COLO668 (cell line): ENCODE measurements around the gene IL18RAP.

ENCODE experiments used
- DNase-seq: peaks from one replicate; lab custom pipeline; 2025; ENCODE audit not compliant: unreplicated experiment; lab: John Stamatoyannopoulos, UW

IL18RAP gene, protein sequence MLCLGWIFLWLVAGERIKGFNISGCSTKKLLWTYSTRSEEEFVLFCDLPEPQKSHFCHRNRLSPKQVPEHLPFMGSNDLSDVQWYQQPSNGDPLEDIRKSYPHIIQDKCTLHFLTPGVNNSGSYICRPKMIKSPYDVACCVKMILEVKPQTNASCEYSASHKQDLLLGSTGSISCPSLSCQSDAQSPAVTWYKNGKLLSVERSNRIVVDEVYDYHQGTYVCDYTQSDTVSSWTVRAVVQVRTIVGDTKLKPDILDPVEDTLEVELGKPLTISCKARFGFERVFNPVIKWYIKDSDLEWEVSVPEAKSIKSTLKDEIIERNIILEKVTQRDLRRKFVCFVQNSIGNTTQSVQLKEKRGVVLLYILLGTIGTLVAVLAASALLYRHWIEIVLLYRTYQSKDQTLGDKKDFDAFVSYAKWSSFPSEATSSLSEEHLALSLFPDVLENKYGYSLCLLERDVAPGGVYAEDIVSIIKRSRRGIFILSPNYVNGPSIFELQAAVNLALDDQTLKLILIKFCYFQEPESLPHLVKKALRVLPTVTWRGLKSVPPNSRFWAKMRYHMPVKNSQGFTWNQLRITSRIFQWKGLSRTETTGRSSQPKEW

DNA sequence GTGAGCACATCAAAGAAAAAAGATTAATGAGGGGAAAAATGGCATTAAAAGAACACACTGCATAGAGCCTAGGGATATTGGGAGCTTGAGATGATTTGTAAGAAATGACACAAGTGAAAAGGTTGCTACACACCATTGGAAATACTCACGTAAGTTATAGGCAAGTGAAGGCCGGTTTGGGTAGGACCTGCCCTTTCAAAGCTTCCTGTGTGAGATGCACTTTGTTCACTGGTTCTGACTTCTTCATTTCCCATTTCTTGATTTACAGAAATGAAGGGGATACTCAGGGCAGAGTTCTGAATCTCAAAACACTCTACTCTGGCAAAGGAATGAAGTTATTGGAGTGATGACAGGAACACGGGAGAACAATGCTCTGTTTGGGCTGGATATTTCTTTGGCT, at the start of gene IL18RAP:
TSS of gene IL18RAP (plus strand) at position 251 of the 400 bp plus-strand sequence. CDS start at position 369, 118 bp downstream.
- DNase-seq, result no peak

DNA sequence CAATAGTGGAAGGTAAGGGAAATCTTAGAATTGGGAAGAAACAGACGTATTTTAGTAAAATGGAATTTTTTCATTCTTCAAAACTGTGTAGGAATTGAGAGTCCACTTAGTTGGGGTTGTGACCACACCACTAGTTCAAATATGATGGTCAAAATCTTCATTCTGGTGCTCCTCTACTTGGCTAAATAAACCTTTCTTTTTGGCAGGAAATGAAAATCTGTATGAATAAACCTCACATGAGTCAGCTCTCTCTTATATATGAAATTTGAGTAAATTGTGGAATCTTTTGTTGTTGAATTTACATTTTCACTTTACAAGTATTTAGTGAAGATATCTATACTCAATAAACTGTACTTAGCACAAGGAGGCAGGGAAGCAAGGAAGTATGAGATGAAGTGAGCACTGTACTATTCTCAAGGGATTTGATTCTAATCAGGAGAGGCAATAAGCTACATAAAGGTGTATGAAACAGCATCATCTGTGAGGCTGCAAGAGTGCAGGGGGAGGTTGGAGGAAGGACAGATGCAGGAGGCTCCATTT, 46.8 kb upstream of the IL18RAP start:
- no peak for DNase-seq

DNA sequence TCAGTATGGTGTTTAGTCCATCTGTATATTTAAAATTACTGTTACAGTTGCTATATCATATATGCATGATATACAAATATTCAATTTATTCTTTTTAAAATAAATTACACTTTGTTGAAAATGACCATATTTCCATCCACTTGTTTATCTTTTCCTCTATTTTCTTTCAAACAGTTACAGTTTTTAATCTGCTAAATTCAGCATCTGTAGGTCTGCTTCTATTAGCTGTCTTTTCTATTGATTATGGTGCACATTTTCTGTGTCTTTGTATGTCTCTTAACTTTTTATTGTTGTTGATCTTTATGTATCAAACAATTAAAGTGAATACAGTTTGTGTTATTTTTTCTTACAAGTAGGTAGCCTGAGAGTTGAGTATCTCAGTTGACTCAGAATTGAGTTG, 39.2 kb upstream of the IL18RAP start:
- DNase-seq, result no peak

DNA sequence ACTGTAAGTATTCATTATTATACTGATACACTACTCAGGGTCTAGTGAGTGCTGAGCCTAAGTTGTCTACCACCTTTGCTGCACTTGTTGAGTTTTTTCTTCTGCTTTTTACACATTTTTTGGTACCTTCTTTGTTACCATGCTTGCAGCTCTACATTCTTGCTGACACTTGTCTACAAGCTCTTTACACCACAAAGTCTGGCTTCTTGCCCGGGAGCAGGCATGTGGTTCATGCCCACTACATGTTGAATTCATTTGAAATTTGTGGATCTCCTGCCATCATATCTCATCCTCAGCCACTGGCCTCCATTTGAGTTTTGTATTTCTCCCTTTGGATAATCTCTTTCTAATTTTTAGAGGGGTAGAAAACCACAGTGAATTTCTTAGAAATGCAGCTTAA, 37.4 kb upstream of the IL18RAP start:
- no peak for DNase-seq

DNA sequence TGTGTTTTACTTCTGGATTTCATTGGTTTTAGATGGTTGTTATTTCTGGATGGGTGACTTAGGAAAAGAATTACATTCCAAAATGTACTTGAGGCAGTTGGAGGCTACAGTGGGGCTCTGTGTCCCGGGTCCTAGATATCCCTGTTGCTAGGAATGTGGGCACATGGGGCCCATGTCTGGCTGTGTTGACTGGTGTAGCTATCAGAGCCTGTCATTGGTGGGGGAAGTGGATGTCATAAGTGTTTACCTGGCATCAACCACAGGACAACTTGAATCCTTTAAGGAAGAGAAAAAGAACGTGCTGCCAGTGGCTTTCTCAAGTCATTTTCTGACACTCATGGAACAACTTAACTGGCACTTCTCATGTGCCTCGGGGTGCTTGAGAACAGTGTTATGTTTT, 37.0 kb upstream of the IL18RAP start:
- DNase-seq, result no peak

DNA sequence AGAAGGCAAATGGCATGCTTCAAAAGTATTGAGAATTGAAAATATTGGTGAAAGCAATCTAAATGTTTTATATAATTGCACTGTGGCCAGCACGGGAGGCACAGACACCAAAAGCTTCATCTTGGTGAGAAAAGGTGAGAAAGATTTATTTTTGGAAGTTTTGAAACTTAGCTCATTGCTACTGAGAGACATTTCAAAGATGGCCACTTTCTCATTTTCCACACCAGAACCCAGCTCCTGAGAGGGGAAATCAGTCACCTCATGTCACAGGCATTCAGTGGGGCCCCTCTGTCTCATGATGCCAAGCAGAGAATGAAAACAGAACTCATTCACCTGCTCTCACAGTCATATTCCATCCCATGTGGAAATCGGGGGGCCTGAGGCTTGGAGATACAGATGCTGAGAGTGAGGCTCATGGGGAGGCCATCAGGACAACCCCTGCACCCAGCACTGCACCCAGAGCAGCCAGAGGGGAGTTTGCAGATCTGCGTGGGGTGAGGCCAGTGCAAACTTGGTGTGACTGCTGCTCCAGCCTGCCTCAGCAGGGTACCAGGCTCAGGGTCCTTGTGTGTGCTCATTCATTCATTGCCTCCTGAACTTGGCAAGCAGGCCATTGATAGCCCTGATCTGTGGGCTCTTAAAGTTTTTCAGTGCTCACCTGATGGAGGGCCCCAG, 36.0 kb upstream of the IL18RAP start:
- no peak for DNase-seq

DNA sequence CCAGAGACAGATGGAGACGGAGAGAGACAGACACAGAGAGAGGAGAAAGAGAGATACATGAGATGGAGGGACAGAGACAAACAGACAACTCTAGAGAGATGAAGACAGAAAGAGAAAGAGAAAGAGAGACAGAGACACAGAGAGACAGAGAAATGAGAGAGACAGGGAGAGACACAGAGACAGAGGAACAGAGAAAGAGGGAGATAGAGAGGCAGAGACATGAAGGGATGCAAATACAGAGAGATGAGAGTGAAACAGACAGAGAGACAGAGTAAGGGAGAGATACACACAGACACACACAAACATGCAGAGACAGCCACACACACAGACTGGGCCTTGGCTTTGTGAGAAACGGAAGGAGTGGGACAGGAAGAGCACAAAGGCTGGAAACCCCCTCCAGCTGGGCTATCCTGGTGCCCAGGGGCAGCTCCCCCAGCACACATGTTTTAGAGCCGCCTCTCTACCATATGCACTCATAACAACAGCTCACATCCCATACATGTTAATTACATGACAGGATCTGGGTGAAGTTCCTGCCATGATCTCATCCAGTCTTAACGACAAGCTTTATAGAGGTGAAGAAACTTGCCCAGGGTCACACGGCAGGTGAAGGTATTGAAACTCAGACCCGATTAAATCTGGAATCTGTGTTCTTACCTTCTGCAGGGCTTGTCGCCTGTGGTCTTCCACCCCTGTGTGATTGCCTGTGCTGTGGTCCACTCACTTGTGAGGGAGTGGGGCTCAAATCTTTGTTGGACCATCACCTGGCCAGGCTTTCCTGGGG, 35.0 kb upstream of the IL18RAP start:
- no peak for DNase-seq

DNA sequence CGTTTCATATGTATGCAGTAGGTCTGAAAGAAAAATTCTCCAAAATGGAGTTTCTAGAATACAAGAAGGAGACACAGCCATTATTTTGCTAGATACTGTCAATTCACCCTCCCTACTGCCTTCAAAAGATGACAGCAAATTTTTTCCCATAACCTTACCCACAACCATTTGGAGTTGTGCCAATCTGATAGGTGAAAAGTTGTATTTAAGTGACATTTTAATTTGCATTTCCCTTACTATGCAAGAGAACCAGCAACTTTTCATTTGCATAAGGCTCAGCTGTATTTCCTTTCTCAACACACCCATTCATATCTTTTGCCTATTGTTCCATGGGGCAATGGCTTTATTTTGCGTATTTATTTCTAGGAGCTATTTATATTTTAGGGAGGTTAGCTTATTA, 31.4 kb upstream of the IL18RAP start:
- no peak for DNase-seq

DNA sequence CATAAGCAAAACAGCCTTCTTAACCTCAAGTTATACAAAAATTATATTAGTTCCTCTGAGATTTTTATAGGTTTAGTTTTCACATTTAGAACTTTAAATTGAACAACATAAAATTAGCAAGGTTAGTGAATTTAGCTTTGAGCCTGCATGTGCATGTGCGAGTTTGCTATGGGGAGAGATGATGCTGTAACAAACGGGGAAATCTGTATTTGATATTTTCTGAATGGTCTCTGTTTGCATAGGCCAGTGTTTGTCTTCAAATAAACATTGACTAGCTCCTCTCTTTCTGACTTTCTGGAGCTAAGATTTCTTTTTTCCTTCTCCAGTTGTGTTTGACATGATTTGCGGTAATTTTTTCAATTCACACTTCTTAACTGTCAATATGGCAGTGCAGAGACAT, 30.9 kb upstream of the IL18RAP start:
- DNase-seq, result no peak

DNA sequence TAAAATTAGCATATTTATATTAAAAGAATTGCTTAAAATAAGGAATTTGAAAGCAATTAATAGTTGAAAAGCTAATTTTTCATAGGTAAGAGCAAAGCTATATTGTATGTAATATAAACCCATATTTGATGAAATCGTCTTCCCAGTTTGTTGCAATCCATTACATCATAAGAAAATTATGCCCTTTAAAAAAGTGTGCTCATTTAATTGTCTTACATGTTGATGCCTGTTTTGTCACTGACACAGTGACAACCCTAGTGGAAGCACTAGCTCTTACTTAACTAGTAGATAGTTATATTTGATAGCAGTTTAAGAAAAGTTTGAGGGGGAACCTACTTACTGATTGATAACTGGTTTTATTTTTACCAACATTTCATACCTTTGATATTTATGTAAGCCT, 30.0 kb upstream of the IL18RAP start:
- no peak for DNase-seq

DNA sequence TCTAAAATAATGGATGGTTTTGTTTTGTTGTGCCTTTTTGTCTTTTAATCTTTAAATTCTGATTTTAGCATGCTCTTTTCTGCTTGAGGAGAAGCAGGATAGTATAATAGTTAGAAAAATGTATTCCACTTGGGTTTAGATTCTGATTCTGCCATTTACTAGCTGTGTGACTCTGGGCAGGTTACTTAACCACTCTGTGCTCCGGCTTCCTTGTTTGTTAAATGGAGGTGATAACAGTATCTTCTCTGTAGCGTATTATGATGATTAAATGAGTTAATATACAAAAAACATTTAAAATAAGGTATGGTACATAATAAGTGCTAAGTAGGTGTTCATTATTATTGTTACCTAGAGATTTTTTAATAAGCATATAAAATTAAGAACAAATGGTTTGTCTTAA, 26.9 kb upstream of the IL18RAP start:
- no peak for DNase-seq

DNA sequence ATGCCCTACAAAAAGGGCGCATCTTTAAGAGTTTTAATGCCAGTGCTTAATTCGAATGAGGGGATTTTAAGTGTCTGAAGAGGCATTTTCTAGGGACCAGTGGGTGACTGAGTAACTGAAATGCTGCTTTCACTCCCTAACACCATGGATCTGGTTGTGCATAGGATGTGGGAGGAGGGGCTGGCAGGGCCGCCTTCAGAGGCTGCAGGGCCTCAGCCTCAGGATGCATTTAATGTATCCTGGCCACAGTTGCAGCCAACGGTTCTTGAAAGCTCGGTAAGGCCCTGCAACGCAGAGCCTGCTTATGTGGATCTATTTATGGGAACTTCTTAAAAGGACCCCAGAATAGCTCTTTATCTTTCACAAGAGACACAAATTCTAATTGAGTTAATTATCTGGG, 25.8 kb upstream of the IL18RAP start:
- DNase-seq, result no peak

DNA sequence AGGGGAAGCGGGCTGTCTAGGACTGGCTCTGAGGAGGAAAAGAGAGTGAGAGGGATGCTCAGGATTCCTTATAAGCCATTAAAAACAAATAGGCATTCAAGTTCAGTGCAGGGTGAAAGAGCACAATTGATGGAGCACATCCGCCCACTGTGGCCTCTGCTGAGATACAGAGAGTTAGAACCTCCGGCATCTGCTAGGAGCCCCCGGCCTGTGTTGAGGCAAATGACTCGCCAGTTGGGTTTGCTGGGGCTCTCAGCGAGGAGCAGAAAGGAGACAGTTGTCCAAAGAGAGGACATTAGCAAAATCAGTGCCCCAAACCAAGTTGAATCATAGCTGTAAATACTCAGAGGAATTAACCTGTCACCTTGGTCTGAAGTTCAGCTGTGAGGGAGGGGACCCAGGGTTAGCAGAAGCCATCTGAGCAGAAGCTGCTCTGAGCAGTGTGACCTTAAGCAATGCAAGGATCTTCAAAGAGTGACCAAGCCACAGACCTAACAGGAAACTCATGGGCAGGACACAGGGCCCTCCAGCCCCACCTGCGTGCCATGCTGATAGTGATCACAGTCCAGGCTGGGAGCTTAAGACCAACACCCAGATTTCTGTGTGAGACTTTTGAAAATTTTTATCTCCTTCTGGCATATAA, 23.3 kb upstream of the IL18RAP start:
- no peak for DNase-seq

DNA sequence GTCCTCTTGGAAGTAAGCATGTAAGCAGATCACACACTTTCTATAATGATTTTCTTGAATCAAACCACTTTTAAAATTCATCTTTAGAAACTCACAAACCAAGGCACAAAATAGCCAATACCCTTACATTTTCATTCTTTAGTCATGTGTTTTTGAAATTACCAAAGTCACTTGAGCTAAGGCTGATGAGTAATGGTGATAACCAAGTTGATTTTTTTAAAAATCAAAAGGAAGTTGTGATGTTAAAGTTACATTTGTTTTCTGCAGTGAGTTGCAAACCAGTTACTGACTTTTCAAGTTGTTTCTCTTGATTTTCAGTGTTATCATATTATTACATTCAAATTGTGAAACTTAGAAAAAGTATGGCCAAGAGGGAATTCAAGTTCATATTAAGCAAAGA, 21.5 kb upstream of the IL18RAP start:
- DNase-seq, result no peak

DNA sequence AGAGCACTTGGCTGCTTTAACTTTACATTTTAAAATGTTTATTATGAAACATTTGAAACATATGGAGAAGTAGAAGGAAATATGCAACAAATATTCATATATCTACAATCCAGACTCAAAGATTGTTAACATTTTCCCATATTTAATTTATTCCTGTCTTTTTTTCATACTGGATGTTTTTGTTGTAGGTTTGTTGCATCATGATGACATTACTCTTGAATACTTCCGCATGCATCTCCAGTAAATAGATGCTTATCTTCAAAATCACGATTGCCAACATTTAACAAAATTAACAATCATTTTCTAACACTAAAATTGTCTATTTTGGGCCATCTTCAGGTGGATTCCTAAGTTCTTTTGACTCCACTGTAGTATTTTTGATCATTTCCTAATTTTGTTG, 21.1 kb upstream of the IL18RAP start:
- DNase-seq, result no peak

DNA sequence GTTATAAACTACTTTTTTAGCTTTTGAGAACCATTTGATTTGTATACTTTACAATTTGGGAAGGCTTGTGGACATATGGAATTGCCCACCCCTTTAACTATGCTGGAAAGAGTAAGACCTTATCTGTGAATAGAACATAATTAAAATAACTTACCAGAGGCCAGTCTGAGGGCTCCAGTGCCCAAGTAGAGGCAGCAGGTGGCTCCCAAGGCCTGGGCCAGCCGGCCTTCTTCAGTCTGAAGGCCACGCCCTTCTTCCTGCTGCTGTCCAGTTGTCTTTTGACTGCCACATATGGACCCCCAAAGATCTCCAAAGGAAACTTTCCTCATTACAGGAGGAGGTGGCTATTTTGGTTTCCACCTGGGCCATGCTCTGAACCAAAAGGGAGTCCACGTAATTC, 12.0 kb upstream of the IL18RAP start:
- no peak for DNase-seq

DNA sequence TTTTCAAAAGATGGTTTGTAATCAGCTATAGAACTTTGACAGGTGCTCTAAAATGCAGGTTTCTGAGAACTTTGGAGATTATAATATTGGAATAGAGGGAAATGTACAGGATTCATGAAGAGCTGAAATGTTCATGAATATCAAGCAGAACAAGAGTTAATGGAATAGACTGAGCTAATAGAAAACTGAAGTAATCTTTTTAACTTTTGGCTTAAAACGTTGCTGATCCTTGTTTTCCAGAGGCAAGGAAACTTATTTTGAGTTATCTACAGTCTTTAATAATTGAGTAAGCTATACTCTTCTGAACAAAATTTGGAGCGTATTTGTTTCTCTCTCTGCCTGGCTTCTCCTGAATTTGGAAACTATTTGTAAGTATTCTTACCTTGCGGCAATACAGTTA, 10.8 kb upstream of the IL18RAP start:
- DNase-seq, result no peak

DNA sequence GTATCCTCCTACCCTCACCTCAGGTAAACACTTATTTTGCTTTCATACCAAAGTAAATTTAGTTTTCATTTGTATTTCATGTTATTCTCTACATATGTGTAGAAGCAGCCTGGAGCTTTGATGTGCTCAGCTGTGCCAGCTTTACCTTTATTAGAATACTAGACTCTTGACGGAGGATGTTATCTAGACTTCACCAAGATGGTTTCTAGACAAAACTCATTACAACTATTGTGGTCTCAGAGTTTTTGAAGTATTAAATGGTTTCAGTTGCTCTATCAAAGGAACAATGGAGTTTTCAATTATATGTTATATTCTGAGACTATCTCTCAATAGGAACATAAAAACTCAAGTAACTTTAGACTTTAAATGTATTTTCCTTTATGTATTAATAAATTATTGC, 5.0 kb upstream of the IL18RAP start:
- DNase-seq, result no peak

DNA sequence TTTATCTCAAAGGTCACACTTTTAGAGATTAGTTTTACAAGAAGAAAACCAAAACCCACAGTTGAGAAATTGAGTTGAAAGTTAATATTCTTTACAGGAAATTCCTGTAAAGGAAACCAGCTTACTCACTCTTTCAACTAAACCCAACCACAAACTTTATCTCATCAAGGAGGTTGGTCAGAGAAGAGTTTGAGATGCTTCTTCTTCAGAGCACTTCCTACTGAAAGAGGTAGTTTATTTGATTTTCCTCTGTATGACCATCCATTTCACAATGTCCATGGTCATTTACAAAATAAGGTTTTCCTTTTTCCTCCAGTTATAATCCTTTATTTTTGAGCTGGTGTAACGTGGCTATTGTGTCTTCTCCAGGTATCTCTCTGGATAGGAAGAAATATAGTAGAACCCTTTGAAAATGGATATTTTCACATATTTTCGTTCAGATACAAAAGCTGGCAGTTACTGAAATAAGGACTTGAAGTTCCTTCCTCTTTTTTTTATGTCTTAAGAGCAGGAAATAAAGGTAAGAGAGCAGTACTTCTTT, 4.5 kb upstream of the IL18RAP start:
- DNase-seq, result no peak

DNA sequence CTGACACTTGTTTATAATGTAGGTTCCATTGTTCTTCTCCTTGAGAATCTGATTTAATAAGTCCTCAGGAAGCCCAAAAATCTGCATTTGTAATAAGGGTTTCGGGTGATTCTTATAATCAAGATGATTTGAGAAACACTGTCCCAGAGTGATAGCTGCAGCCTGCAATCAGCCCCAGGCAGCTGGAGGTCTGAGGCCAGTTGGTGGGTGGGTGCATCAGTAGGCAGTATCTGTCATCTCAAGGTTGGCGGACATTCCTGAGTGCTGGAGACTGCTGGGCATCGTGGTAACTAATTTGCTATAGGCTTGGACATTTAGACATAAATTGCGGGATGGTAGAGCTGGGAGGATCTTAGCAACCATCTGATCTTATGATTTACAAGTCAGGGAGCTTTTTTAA, 2.7 kb upstream of the IL18RAP start:
- no peak for DNase-seq
